GM18507 (cell line): Measurements from ENCODE around the gene NTRK3.

ENCODE experiments used
- DNase-seq: peaks from one replicate; pipeline ENCODE4 v3.0.0; 2011; ENCODE audit warnings: low read depth; ENCODE audit not compliant: insufficient read length; ENCODE audit errors: extremely low spot score
- FAIRE-seq: peaks from 2 replicates; lab custom pipeline; 2011; peaks lifted over from hg19 to GRCh38; lab: Jason Lieb, UNC

Gene NTRK3

GRCh38 chr15:88234711-88235110 lies 21.8 kb downstream of the NTRK3 start:
- FAIRE-seq (no peak), DNase-seq (no peak)

GRCh38 chr15:88233921-88234320 lies 22.6 kb downstream of the NTRK3 start:
- DNase-seq (no peak), FAIRE-seq (no peak)

GRCh38 chr15:88232771-88233201 lies 23.8 kb downstream of the NTRK3 start:
- DNase-seq (no peak), FAIRE-seq (no peak)

- no peak for FAIRE-seq
Observed at GRCh38 chr15:88231909-88232644, 24.5 kb downstream of the NTRK3 start.

GRCh38 chr15:88230823-88231222 lies 25.7 kb downstream of the NTRK3 start:
- DNase-seq, result no peak
- FAIRE-seq, result no peak

More at GRCh38 chr15:88231909-88232644, 24.5 kb downstream of the NTRK3 start:
- DNase-seq, result no peak

- FAIRE-seq, result no peak
- DNase-seq, result no peak
Observed at GRCh38 chr15:88225461-88225860, 31.1 kb downstream of the NTRK3 start.

GRCh38 chr15:88223084-88223483 lies 33.5 kb downstream of the NTRK3 start:
- DNase-seq (no peak), FAIRE-seq (no peak)

GRCh38 chr15:88221836-88222235 lies 34.7 kb downstream of the NTRK3 start:
- FAIRE-seq, result no peak
- no peak for DNase-seq

- DNase-seq (no peak), FAIRE-seq (no peak)
Observed at GRCh38 chr15:88220443-88221335, 35.9 kb downstream of the NTRK3 start.

GRCh38 chr15:88219623-88220022 lies 36.9 kb downstream of the NTRK3 start:
- FAIRE-seq (no peak), DNase-seq (no peak)

- FAIRE-seq, result no peak
- DNase-seq, result no peak
Observed at GRCh38 chr15:88218557-88219221, 37.9 kb downstream of the NTRK3 start.

- no peak for FAIRE-seq
- DNase-seq, result no peak
Observed at GRCh38 chr15:88215066-88215648, 41.4 kb downstream of the NTRK3 start.

GRCh38 chr15:88209111-88209510 lies 47.4 kb downstream of the NTRK3 start:
- DNase-seq, result no peak
- FAIRE-seq, result no peak

GRCh38 chr15:88208396-88208795 lies 48.1 kb downstream of the NTRK3 start:
- FAIRE-seq (no peak), DNase-seq (no peak)

GRCh38 chr15:88207565-88207964 lies 49.0 kb downstream of the NTRK3 start:
- no peak for DNase-seq
- FAIRE-seq, result no peak

GRCh38 chr15:88204584-88204983 lies 52.0 kb downstream of the NTRK3 start:
- no peak for DNase-seq
- no peak for FAIRE-seq

GRCh38 chr15:88202231-88202630 lies 54.3 kb downstream of the NTRK3 start:
- FAIRE-seq, result no peak
- no peak for DNase-seq

GRCh38 chr15:88201207-88201606 lies 55.3 kb downstream of the NTRK3 start:
- FAIRE-seq (no peak), DNase-seq (no peak)

GRCh38 chr15:88196961-88197360 lies 59.6 kb downstream of the NTRK3 start:
- FAIRE-seq, result no peak
- DNase-seq, result no peak

GRCh38 chr15:88194162-88194561 lies 62.4 kb downstream of the NTRK3 start:
- DNase-seq, result no peak

More at GRCh38 chr15:88194162-88194561, 62.4 kb downstream of the NTRK3 start:
- no peak for FAIRE-seq
